Measurements from ENCODE around the gene MXD4.

Gene MXD4, protein sequence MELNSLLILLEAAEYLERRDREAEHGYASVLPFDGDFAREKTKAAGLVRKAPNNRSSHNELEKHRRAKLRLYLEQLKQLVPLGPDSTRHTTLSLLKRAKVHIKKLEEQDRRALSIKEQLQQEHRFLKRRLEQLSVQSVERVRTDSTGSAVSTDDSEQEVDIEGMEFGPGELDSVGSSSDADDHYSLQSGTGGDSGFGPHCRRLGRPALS

DNA sequence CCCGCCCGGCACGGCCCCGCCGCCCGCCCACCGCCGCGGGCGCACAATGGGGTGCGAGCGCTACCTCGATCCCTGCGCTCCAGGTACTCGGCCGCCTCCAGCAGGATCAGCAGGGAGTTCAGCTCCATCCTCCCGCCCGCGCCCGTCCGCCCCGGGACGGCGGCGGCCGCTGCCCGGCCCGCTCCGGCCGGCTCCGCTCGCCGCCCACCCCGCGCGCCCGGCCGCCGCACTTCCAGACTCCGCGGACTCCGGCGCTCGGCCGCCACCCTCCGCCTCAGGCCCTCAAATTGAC is at the start of gene MXD4:
Gene MXD4 (minus strand): TSS at position 257 of the 292 bp plus-strand sequence. CDS start 129 bp downstream, at position 128.
- no peaks in the 10 kb centered on the region for H3K4me1 ChIP-seq (ENCODE audit: low read depth, poor library complexity, severe bottlenecking)
- no peaks in the 10 kb centered on the region for H3K79me2 ChIP-seq (ENCODE audit: insufficient read depth, low read depth)
- no peaks in the 10 kb centered on the region for H4K20me1 ChIP-seq (ENCODE audit: insufficient read depth)
- no peaks in the 10 kb centered on the region for H3K36me3 ChIP-seq (ENCODE audit: insufficient read depth)
- peak within 1 kb of the TSS; percentile 64 for H2AFZ ChIP-seq (ENCODE audit: low read depth)
- peak within 1 kb of the TSS; percentile 56; the same call in 1 of the 2 replicates for H3K9ac ChIP-seq
- H3K27ac ChIP-seq: peak within 1 kb of the TSS; percentile 38; the same call in 1 of the 2 replicates
- peak within 1 kb of the TSS; percentile 54; the same call in 1 of the 2 replicates for H3K4me2 ChIP-seq
- no peaks in the 10 kb centered on the region for H3K27me3 ChIP-seq (ENCODE audit: insufficient read depth, low read depth)
- TF ChIP-seq, protein P1, sequence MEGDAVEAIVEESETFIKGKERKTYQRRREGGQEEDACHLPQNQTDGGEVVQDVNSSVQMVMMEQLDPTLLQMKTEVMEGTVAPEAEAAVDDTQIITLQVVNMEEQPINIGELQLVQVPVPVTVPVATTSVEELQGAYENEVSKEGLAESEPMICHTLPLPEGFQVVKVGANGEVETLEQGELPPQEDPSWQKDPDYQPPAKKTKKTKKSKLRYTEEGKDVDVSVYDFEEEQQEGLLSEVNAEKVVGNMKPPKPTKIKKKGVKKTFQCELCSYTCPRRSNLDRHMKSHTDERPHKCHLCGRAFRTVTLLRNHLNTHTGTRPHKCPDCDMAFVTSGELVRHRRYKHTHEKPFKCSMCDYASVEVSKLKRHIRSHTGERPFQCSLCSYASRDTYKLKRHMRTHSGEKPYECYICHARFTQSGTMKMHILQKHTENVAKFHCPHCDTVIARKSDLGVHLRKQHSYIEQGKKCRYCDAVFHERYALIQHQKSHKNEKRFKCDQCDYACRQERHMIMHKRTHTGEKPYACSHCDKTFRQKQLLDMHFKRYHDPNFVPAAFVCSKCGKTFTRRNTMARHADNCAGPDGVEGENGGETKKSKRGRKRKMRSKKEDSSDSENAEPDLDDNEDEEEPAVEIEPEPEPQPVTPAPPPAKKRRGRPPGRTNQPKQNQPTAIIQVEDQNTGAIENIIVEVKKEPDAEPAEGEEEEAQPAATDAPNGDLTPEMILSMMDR (conservative IDR thresholded peaks at IDR 0.05; ENCODE audit: low read depth, low read length): no peak
- peak within 1 kb of the TSS; percentile 30 for H3K4me3 ChIP-seq (IDR thresholded peaks at IDR 0.05; ENCODE audit: insufficient read depth, low read depth, low read length)

DNA sequence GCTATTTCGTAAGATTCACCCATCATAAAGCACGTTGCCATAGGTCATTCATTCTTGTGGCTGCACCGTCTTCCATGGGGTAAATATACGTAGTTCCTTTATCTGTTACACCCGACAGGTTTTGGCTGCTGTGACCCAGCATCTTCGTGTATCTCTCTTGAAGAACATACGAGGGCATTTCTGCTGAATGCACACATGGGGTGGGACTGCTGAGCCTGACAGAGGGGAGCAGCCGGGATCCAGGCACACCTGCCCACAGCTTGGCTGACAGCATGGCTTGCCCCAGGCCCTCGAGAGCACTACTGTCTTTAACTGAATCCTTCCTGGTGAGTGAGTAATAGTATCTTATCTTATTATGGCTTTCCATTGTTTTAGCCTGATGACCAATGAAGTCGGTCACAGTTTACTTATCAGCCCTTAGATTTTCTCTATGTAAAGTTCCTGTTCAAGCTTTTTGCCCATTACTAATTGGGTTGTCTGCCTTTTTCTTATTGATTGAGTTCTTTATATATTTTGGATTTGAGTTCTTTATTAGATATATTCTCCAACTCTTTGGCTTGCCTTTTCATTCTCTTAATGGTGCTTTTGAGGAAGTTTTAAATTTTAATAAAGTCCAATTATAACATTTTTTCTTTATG is 45.0 kb upstream of the MXD4 start:
- Histone ChIP-seq H3K79me2 (ENCODE audit: insufficient read depth, low read depth) (no peaks in the 10 kb centered on the region), H3K27ac (no peak overlapping the region), H3K4me3 (IDR thresholded peaks at IDR 0.05; ENCODE audit: insufficient read depth, low read depth, low read length) (no peak overlapping the region), H3K9ac (no peak overlapping the region), H3K4me1 (ENCODE audit: low read depth, poor library complexity, severe bottlenecking) (no peaks in the 10 kb centered on the region), H2AFZ (ENCODE audit: low read depth) (no peak overlapping the region), H3K36me3 (ENCODE audit: insufficient read depth) (no peaks in the 10 kb centered on the region), H3K4me2 (no peak overlapping the region), H3K27me3 (ENCODE audit: insufficient read depth, low read depth) (no peaks in the 10 kb centered on the region), H4K20me1 (ENCODE audit: insufficient read depth) (no peaks in the 10 kb centered on the region)
- TF ChIP-seq, protein P1 (conservative IDR thresholded peaks at IDR 0.05; ENCODE audit: low read depth, low read length): no peak

DNA sequence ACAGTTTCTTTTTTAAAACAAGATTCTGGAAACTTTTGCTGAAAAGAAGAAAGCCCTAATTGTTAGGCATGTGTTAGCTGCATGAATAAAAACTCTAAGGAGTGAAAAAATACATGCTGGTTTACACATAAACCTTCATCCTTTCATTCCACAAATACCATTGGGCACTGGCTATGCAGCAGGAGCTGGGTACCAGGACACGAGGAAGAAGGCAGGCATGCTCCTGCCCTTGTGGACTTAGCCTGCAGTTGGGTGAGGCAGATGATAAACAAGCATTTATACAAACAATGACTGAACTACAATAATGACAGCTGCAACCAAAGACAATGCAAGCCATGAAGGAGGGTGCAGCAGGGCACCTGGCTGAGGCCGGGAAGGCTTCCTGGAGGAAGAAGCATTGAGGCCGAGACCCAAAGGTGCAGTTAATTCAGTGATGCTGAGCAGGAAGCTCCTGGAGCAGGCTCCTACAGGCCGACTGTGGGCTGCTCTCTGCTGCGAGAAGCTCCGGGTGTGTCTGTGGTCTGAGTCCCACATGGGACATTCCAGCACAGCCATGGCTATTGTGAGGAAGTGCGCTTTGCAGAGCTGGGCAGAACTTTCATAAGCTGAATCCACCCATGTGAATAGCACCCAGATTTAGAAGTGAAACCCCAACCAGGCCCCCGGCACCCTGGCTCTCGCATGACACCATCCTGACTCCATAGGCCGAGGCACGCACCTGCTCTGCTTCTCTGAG is 44.0 kb upstream of the MXD4 start:
- no peak overlapping the region for H3K9ac ChIP-seq
- no peak overlapping the region for H3K27ac ChIP-seq
- H3K4me1 ChIP-seq (ENCODE audit: low read depth, poor library complexity, severe bottlenecking): no peaks in the 10 kb centered on the region
- H2AFZ ChIP-seq (ENCODE audit: low read depth): no peak overlapping the region
- no peaks in the 10 kb centered on the region for H3K27me3 ChIP-seq (ENCODE audit: insufficient read depth, low read depth)
- no peaks in the 10 kb centered on the region for H3K36me3 ChIP-seq (ENCODE audit: insufficient read depth)
- no peaks in the 10 kb centered on the region for H3K79me2 ChIP-seq (ENCODE audit: insufficient read depth, low read depth)
- H3K4me2 ChIP-seq: no peak overlapping the region
- TF ChIP-seq, protein P1 (conservative IDR thresholded peaks at IDR 0.05; ENCODE audit: low read depth, low read length): no peak
- H4K20me1 ChIP-seq (ENCODE audit: insufficient read depth): no peaks in the 10 kb centered on the region
- H3K4me3 ChIP-seq (IDR thresholded peaks at IDR 0.05; ENCODE audit: insufficient read depth, low read depth, low read length): no peak overlapping the region

DNA sequence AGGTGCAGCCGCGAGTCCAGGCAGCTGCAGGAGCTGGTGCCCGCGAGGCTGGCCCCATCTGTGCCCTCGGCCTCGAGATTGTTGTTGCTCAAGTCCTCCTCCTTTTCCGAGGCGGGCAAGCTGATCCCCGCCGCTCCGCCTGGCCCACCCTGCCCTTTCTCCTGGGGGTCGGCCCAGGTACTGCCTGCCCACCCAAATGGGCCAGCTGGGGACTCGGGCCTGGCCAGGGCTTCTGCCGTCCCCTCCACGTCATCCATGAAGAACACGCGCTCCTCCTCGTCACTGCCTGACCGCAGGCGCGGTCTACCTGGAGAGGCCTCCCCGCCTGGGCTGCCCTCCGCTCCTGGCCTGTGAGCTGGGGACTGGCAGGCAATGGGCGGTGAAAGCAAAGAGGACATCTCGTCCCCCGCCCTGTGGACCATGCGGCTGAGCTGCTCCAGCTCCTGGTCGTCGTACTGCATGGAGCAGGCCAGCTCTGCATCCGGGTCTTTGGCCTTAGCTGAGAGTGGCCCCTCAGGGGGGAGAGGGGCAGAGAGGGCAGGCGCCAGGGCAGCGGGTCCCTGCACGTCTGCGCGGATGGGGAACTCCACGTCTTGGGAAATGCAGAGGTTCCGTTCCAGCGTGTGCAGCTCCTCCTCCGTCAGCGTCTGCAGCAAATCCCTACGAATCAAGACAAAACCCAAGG is 43.1 kb upstream of the MXD4 start:
- Histone ChIP-seq H3K79me2 (ENCODE audit: insufficient read depth, low read depth) (no peaks in the 10 kb centered on the region), H2AFZ (ENCODE audit: low read depth) (no peak overlapping the region), H3K4me1 (ENCODE audit: low read depth, poor library complexity, severe bottlenecking) (no peaks in the 10 kb centered on the region), H3K27me3 (ENCODE audit: insufficient read depth, low read depth) (no peaks in the 10 kb centered on the region), H3K27ac (no peak overlapping the region), H3K9ac (no peak overlapping the region), H3K4me2 (no peak overlapping the region), H3K4me3 (IDR thresholded peaks at IDR 0.05; ENCODE audit: insufficient read depth, low read depth, low read length) (no peak overlapping the region), H3K36me3 (ENCODE audit: insufficient read depth) (no peaks in the 10 kb centered on the region), H4K20me1 (ENCODE audit: insufficient read depth) (no peaks in the 10 kb centered on the region)
- TF ChIP-seq, protein P1 (conservative IDR thresholded peaks at IDR 0.05; ENCODE audit: low read depth, low read length): no peak

Measured in KMS-11 (cell line).